GM23338 (cell line): ENCODE measurements around the gene SLC6A7. TPM values are rescaled to one million over a fixed set of nuclear protein-coding genes. Genes with fewer than 3 reads are reported as not detected.

Experiments
- ATAC-seq: fragments of 200-7000 bp; cut with Tn5 transposase; 3 replicates; pipeline ENCODE4 v1.9.1; 2020
- DNase-seq: peaks from one replicate; pipeline ENCODE4 v3.0.0-alpha.2; 2015; ENCODE audit warnings: low spot score
- H2AFZ ChIP-seq: fragments of 200-600 bp; sonication (generic); 2 replicates; pipeline ENCODE4 v1.8.0; 2016; ENCODE audit warnings: antibody characterized with exemption, mild to moderate bottlenecking, moderate library complexity
- H3F3A ChIP-seq: fragments of 200-600 bp; sonication (generic); replicated peaks from 2 replicates; pipeline ENCODE4 v1.8.0; 2017; ENCODE audit warnings: antibody characterized with exemption, mixed run types, low read depth
- H3K27ac ChIP-seq: fragments of 200-600 bp; sonication (generic); 2 replicates; pipeline ENCODE4 v1.6.1; 2016; ENCODE audit warnings: low read depth
- H3K27me3 ChIP-seq: fragments of 200-600 bp; sonication (generic); 2 replicates; pipeline ENCODE4 v1.8.0; 2016; ENCODE audit warnings: mild to moderate bottlenecking, mixed run types, moderate library complexity; ENCODE audit not compliant: insufficient read depth
- H3K36me3 ChIP-seq: fragments of 200-600 bp; sonication (generic); 2 replicates; pipeline ENCODE4 v1.8.0; 2016; ENCODE audit warnings: mild to moderate bottlenecking; ENCODE audit not compliant: insufficient read depth
- H3K4me1 ChIP-seq: fragments of 200-600 bp; sonication (generic); 2 replicates; pipeline ENCODE4 v1.8.0; 2016; ENCODE audit warnings: mild to moderate bottlenecking, moderate library complexity; ENCODE audit not compliant: insufficient read depth
- H3K4me2 ChIP-seq: fragments of 200-600 bp; sonication (generic); 2 replicates; pipeline ENCODE4 v1.7.1; 2017; ENCODE audit warnings: mixed run types
- H3K4me3 ChIP-seq: fragments of 200-600 bp; sonication (generic); 2 replicates; pipeline ENCODE4 v1.6.1; 2016; ENCODE audit warnings: mixed run types
- H3K79me2 ChIP-seq: fragments of 200-600 bp; sonication (generic); replicated peaks from 2 replicates; pipeline ENCODE4 v1.8.0; 2017; ENCODE audit warnings: mild to moderate bottlenecking; ENCODE audit not compliant: insufficient read depth
- H3K9me2 ChIP-seq: fragments of 200-600 bp; sonication (generic); 2 replicates; pipeline ENCODE4 v1.8.0; 2017; ENCODE audit not compliant: insufficient read depth
- H4K20me1 ChIP-seq: fragments of 200-600 bp; sonication (generic); replicated peaks from 2 replicates; pipeline ENCODE4 v1.8.0; 2017; ENCODE audit warnings: mild to moderate bottlenecking; ENCODE audit not compliant: insufficient read depth
- H3K27ac Mint-ChIP-seq: 2 replicates; pipeline ENCODE4 v1.8.0; 2020; ENCODE audit warnings: inconsistent platforms, mild to moderate bottlenecking, moderate library complexity, mixed read lengths
- H3K27me3 Mint-ChIP-seq: 3 replicates; pipeline ENCODE4 v1.8.0; 2022; ENCODE audit warnings: low read depth, mild to moderate bottlenecking, moderate library complexity, mixed read lengths, inconsistent platforms; ENCODE audit not compliant: insufficient read depth, poor library complexity
- H3K36me3 Mint-ChIP-seq: 3 replicates; pipeline ENCODE4 v1.8.0; 2021; ENCODE audit warnings: low read depth, mild to moderate bottlenecking, inconsistent platforms, moderate library complexity, mixed read lengths
- H3K4me1 Mint-ChIP-seq: 3 replicates; pipeline ENCODE4 v1.8.0; 2020; ENCODE audit warnings: mild to moderate bottlenecking, inconsistent platforms, mixed read lengths
- H3K4me3 Mint-ChIP-seq: 3 replicates; pipeline ENCODE4 v1.8.0; 2021; ENCODE audit warnings: moderate library complexity, mild to moderate bottlenecking, inconsistent platforms, mixed read lengths
- H3K9me3 Mint-ChIP-seq: 3 replicates; pipeline ENCODE4 v1.8.0; 2020; ENCODE audit warnings: moderate library complexity, mild to moderate bottlenecking, inconsistent platforms, mixed read lengths
- CREB1 ChIP-seq: fragments of 250-450 bp; sonication (Bioruptor Pico); IDR thresholded peaks from 2 replicates; pipeline ENCODE4 v1.5.0; 2020; ENCODE audit warnings: low read depth, mild to moderate bottlenecking, moderate library complexity
- EZH2 ChIP-seq: fragments of 200-600 bp; sonication (generic); IDR thresholded peaks from one replicate; pipeline ENCODE4 v1.8.0; 2017; ENCODE audit warnings: antibody characterized with exemption, mild to moderate bottlenecking, low read depth; ENCODE audit not compliant: unreplicated experiment
- EZH2phosphoT487 ChIP-seq: fragments of 200-600 bp; sonication (generic); IDR thresholded peaks from one replicate; pipeline ENCODE4 v1.8.1; 2018; ENCODE audit warnings: antibody characterized with exemption; ENCODE audit not compliant: unreplicated experiment
- JUNB ChIP-seq: IDR thresholded peaks from one replicate; pipeline ENCODE4 v1.6.1; 2016; ENCODE audit warnings: antibody characterized with exemption; ENCODE audit not compliant: unreplicated experiment
- POLR2AphosphoS5 ChIP-seq: IDR thresholded peaks from 2 replicates; pipeline ENCODE4 v1.6.1; 2016; ENCODE audit warnings: antibody characterized with exemption, low read depth
- ZNF114 ChIP-seq: fragments of 250-450 bp; sonication (Bioruptor Pico); IDR thresholded peaks from 2 replicates; pipeline ENCODE4 v1.5.0; 2020; ENCODE audit warnings: mild to moderate bottlenecking, moderate library complexity
- ZNF331 ChIP-seq: fragments of 250-450 bp; sonication (Bioruptor Pico); IDR thresholded peaks from 2 replicates; pipeline ENCODE4 v1.5.0; 2020; ENCODE audit warnings: low read depth, mild to moderate bottlenecking, moderate library complexity
- polyA plus RNA-seq: library from polyadenylated mRNA; unstranded; fragments of >200 nt; fragmentation: Nextera tagmentation; extraction: Ambion mirVana; gene quantifications from 2 replicates; pipeline ENCODE4 v1.2.1, GENCODE V29; 2016
- total RNA-seq: library from RNA; depleted of rRNA; stranded (reverse); fragments of >200 nt; shearing (Covaris generic); gene quantifications from 2 replicates; pipeline ENCODE4 v1.2.3, GENCODE V29; 2014
- TF ChIP-seq, protein P1 (sequence below), 2 experiments: fragments of 200-600 bp in 1 of 2; sonication (generic) in 1 of 2; conservative IDR thresholded peaks; 2 replicates each; pipeline versions ENCODE4 v1.5.1 to v1.6.1; 2016 to 2017; ENCODE audit warnings: antibody characterized with exemption in 2 of 2, low read depth in 2 of 2, mild to moderate bottlenecking in 2 of 2, moderate library complexity in 1 of 2
- TF ChIP-seq, protein P2 (sequence below): IDR thresholded peaks from 2 replicates; pipeline ENCODE4 v1.6.1; 2016; ENCODE audit warnings: antibody characterized with exemption

SLC6A7 gene
- total and polyA plus RNA-seq, 2 experiments from 2014 or later = not detected

DNA sequence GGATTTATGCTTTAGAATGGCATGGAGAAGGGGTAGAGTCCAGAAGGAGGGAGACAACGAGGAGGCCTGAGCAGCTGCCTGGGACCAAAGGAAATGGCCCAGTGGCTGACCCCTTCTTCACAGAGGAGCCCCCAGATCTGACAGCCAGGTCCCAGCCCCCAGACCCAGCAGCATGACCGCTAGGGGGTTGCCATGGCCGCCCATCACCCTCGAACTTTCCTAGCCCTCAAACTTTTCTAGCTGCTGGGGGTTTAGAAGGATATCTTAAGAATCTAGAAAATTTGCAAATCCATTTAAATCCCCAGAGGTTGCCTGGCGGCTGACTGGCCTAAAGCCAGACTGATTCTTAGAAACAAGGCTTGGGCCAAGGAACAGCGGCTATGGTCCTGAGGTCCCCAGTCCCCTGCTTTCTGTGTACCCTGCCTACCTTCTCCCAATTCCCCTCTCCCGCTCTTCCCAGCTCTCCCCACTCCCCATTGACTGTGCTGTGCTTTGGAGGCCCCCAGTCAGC lies 35.2 kb upstream of the SLC6A7 start:
- H3K4me3 Mint-ChIP-seq = peak overlapping the region; percentile 68
- H3K4me3 ChIP-seq = peak overlapping the region; percentile 51
- peak overlapping the region; percentile 98; the same call in 1 of the 2 replicates for H2AFZ ChIP-seq
- H3K79me2 ChIP-seq = no peaks in the 10 kb centered on the region
- no peaks in the 10 kb centered on the region for H4K20me1 ChIP-seq
- no peaks in the 10 kb centered on the region for H3K9me3 Mint-ChIP-seq
- peak overlapping the region; percentile 78 for H3K4me2 ChIP-seq
- TF ChIP-seq, protein P1, sequence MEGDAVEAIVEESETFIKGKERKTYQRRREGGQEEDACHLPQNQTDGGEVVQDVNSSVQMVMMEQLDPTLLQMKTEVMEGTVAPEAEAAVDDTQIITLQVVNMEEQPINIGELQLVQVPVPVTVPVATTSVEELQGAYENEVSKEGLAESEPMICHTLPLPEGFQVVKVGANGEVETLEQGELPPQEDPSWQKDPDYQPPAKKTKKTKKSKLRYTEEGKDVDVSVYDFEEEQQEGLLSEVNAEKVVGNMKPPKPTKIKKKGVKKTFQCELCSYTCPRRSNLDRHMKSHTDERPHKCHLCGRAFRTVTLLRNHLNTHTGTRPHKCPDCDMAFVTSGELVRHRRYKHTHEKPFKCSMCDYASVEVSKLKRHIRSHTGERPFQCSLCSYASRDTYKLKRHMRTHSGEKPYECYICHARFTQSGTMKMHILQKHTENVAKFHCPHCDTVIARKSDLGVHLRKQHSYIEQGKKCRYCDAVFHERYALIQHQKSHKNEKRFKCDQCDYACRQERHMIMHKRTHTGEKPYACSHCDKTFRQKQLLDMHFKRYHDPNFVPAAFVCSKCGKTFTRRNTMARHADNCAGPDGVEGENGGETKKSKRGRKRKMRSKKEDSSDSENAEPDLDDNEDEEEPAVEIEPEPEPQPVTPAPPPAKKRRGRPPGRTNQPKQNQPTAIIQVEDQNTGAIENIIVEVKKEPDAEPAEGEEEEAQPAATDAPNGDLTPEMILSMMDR (conservative IDR thresholded peaks at IDR 0.05; ENCODE audit: low read depth in 2 of 2) = 0 out of 4 replicates have a peak, but pooled peaks of 1 of the 2 experiments have one; percentile 18
- no peak for TF ChIP-seq CREB1 (CRISPR knock-in tag)
- peaks cover 28% of the 10 kb centered on the region for H3K4me1 Mint-ChIP-seq
- H3F3A ChIP-seq = no peaks in the 10 kb centered on the region
- H3K27ac ChIP-seq = no peak overlapping the region; the same call in none of the 2 replicates
- H3K4me1 ChIP-seq = peaks cover 25% of the 10 kb centered on the region
- no peaks in the 10 kb centered on the region for H3K9me2 ChIP-seq
- H3K27me3 Mint-ChIP-seq = peaks cover 14% of the 10 kb centered on the region
- DNase-seq = peak; percentile 41
- no peaks in the 10 kb centered on the region for H3K36me3 Mint-ChIP-seq
- H3K27ac Mint-ChIP-seq = no peak overlapping the region; the same call in 1 of the 2 replicates
- H3K36me3 ChIP-seq = no peaks in the 10 kb centered on the region
- H3K27me3 ChIP-seq = no peaks in the 10 kb centered on the region
- ATAC-seq = peak; percentile 7

DNA sequence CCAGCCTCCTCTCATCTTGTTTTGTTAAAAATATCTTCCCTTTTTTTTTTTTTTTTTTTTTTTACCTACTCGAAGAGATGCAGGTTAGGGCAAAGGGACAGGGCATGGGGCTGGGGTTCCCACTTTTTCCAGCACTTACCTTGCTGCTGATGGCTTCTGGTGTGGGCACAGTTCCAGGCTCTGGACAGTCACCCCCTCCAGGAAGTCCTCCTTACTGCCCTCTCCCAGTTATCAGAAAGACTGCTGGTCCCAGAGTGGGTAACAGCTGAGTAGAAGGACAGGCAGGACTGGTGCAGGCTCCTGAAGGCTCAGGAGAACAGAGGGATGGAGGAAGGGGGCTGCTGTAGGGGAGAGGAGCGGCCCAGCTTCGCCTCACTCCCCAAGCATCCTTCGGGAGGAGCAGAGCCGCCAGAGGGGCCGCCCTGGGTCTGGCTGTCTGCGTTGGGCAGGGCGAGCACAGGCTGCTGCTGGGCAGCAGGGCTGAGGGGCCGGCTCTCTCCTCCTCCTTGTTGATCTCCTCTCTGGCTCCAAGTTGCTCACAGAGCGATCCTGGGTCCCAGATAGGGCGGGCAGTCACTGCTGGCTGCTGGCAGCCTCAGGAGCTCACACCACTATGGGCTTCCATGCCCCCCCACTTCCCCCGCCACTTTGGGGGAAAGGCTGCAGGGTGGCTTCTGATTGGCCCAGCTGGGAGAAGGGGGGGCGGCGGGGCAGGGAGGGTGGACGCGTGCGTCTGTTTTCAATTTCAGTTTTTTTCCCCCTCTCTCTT lies 34.4 kb upstream of the SLC6A7 start, which contains the start of gene PDGFRB:
Gene PDGFRB (minus strand): TSS at position 588 of the 769 bp plus-strand sequence. CDS start 18,798 bp downstream, outside the sequence.
- H3K4me1 Mint-ChIP-seq = peaks cover 28% of the 10 kb centered on the region
- H3K27ac Mint-ChIP-seq = no peak within 1 kb of the TSS; the same call in 1 of the 2 replicates
- H3K4me3 Mint-ChIP-seq = peak within 1 kb of the TSS; percentile 68
- peaks cover 14% of the 10 kb centered on the region for H3K27me3 Mint-ChIP-seq
- Histone ChIP-seq H2AFZ (peak within 1 kb of the TSS; percentile 98), H3K4me2 (peak within 1 kb of the TSS; percentile 78), H3F3A (no peaks in the 10 kb centered on the region), H3K4me3 (peak within 1 kb of the TSS; percentile 51), H3K79me2 (no peaks in the 10 kb centered on the region), H3K27ac (peak within 1 kb of the TSS; percentile 14), H3K4me1 (peaks cover 25% of the 10 kb centered on the region), H4K20me1 (no peaks in the 10 kb centered on the region), H3K9me2 (no peaks in the 10 kb centered on the region), H3K36me3 (no peaks in the 10 kb centered on the region), H3K27me3 (no peaks in the 10 kb centered on the region)
- H3K9me3 Mint-ChIP-seq = no peaks in the 10 kb centered on the region
- H3K36me3 Mint-ChIP-seq = no peaks in the 10 kb centered on the region
- DNase-seq (peak; percentile 61), ATAC-seq (peak; percentile 76)
- TF ChIP-seq POLR2AphosphoS5 (peak; percentile 49; the same call in 1 of the 2 replicates), JUNB (no peak), ZNF114 (CRISPR knock-in tag) (no peak), ZNF331 (CRISPR knock-in tag) (no peak), EZH2phosphoT487 (no peak), EZH2 (no peak)
- TF ChIP-seq, protein P2, sequence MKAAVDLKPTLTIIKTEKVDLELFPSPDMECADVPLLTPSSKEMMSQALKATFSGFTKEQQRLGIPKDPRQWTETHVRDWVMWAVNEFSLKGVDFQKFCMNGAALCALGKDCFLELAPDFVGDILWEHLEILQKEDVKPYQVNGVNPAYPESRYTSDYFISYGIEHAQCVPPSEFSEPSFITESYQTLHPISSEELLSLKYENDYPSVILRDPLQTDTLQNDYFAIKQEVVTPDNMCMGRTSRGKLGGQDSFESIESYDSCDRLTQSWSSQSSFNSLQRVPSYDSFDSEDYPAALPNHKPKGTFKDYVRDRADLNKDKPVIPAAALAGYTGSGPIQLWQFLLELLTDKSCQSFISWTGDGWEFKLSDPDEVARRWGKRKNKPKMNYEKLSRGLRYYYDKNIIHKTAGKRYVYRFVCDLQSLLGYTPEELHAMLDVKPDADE = no peak
- TF ChIP-seq, protein P1 (conservative IDR thresholded peaks at IDR 0.05; ENCODE audit: low read depth in 2 of 2) = 0 out of 4 replicates have a peak, but pooled peaks of 1 of the 2 experiments have one; percentile 2
